Tracheal epithelial cell (primary cell): ENCODE measurements around the gene FER1L5. TPM values are rescaled to one million over a fixed set of nuclear protein-coding genes. Genes with fewer than 3 reads are reported as not detected.

Source experiments
- total RNA-seq: library from RNA; depleted of rRNA; stranded (reverse); fragments of >200 nt; gene quantifications from 2 replicates; pipeline ENCODE4 v1.2.1, GENCODE V29; 2014

The FER1L5 gene
- under 0.01 TPM in 2 replicates for total RNA-seq

DNA sequence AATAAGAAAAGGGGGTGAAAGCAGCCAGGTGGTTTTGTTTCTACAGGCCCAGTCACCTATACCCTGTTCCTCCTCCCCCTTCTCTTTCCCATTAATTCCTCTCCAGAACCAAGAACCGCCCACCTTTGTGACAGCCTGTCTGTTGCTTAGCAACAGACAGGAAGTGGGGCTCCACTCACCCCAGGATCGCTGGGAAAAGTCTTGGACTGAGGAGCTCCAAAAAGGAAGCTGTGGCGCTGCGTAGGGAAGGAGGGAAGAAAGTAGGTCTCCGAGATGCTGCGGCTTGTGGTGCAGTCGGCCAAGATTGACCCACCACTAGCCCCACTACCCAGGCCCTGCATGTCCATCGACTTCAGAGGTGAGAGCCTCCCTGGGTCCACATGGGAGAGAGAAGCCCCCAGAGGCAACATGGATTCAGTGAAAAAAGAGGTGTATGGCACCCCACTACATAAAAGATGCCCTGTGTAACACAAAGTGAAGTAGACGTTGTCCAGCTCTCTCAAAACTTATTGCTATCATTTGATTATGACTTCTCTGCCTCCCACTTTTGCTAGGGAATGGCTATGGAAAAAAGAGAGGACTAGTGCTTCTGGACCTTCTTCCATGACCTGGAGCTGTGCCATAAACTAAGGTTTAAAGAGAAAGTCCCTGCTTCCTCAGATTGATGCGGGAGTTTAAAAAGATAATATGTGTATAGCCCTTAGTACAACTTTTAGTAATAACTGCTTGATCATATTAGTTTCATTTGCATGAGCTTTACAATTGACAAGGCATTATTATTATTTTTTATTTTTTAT, at the start of gene FER1L5:
FER1L5 (plus strand) TSS at position 201 of the 797 bp plus-strand sequence; CDS start at position 274, 73 bp downstream.

DNA sequence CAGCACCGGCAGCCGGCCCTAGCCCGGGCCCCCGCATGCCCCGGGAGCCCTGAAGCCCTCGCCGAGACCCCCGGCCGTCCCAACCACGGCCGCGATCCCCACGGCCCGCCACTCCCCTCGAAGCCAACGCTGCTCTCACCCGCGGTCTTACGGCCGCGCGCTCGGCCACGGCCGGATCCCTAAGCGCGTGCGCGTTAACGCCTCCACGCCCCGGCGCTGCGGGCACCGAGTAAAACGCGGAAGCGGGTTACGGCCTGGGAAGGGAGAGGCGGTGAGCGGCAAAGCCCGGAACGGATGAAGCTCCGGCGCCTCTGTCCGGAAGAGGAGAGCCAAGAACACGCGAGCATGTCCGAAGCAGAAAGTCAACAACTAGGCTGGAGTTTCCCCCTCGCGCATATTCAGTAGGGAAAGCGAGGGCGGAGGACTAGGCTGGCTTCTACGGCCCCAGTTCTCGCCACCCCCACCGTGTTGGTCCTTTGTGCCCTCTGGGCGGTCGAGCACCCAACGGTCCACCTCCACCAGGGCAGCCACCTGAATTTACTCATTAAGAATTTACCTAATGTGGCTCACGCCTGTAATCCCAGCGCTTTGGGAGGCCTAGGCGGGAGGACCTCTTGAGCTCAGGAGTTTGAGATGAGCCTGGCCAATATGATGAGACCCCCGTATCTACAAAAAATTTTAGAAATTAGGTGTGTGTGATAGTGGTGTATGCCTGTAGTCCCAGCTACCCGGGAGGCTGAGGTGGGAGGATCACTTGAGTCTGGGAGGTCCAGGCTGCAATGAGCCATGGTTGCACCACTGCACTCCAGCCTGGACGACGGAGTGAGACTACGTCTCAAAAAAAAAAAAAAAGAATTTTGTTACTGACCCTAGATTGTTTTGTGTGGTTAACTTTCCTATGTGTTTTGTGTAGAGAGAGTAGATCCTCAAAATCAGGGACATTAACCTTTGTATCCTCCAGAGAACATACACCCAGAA, 4.1 kb upstream of the FER1L5 start, which contains the start of gene KANSL3:
KANSL3 (minus strand) TSS at position 169 of the 978 bp plus-strand sequence. CDS start 1,177 bp downstream, outside the sequence.

DNA sequence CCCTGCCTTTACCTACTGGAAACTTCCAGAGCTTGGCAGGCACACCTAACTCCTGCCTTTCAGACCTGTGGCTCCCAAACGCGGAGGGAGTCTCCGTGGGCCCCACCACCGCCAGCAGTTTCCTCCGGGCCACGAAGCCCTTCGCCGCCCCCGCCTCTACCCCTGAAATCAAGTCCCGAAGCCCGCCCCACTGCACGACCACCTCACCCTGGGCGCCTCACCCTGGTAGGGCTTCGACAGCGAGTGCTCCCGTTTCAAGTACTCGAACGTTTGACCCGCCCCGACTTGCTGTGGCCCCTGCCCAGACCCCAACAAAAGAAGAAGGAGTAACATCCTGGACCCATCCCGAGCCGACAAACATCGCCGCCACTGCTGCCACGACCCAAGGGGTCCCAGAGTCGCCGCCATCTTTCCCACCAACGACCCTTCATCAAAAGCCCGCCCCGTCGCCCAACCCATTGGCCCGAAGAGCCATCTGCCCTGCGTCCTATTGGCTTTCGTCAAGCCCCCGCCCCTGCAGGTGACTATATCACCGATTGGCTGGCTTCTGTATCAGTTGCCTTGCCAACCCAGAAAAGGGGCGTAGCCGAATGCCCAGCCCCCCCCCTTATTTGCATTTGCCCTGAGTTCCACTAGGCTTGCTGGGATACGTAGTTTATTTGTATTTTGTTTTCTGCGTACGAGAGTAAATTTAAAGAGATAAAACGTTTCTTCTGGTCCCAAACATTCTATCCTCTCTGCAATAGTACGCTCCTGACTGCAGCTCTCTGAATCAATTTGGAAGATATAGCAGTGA, 97.3 kb downstream of the FER1L5 start, which contains the start of gene LMAN2L:
LMAN2L (minus strand) TSS at position 432 of the 796 bp plus-strand sequence; CDS start at position 408, 24 bp downstream.

Other genes starting within 250 kb of the FER1L5 start
- gene NEURL3, start 137.4 kb upstream of the FER1L5 start, total RNA-seq, result 6.3 TPM in 1 of 2 replicates, not detected in the other
- gene ARID5A, start 106.0 kb upstream of the FER1L5 start, total RNA-seq, result 3.2 and 4.1 TPM in 2 replicates
- 16.1 and 23.9 TPM in 2 replicates for gene KANSL3, start 4.5 kb upstream of the FER1L5 start, total RNA-seq
- gene LMAN2L, start 97.3 kb downstream of the FER1L5 start, total RNA-seq, result 14.3 and 17.4 TPM in 2 replicates
- 3.1 and 4.3 TPM in 2 replicates for gene CNNM4, start 118.1 kb downstream of the FER1L5 start, total RNA-seq
- gene CNNM3, start 173.5 kb downstream of the FER1L5 start, total RNA-seq, result 4.3 and 7.2 TPM in 2 replicates
- 0.48 and 2.1 TPM in 2 replicates for gene ANKRD23, start 201.3 kb downstream of the FER1L5 start, total RNA-seq
- gene ANKRD39, start 215.3 kb downstream of the FER1L5 start, total RNA-seq, result 4.1 and 5.1 TPM in 2 replicates
- gene SEMA4C, start 227.3 kb downstream of the FER1L5 start, total RNA-seq, result 9.6 and 17.8 TPM in 2 replicates